Heart left ventricle (tissue), 13 donors: ENCODE results near the gene LCT.

ENCODE experiments used
- POLR2A ChIP-seq, 2 donors: fragments of 450-650 bp; IDR thresholded peaks; one replicate each; pipeline ENCODE4 v1.6.1; 2017; ENCODE audit warnings: antibody characterized with exemption in 2 of 2, mild to moderate bottlenecking in 2 of 2, moderate library complexity in 2 of 2
- TF ChIP-seq, protein P1 (sequence below), 12 donors: fragments of 200-600 bp; sonication (generic) in 4 of 12; IDR thresholded peaks; one replicate each; pipeline versions ENCODE4 v1.5.0 to v1.8.0; 2018 to 2022; ENCODE audit warnings: antibody characterized with exemption in 12 of 12, mild to moderate bottlenecking in 5 of 12
- donor health status: ischemic (EF 13 %, LVEDD 7.1; RV severe dilation, severe dysfunction).
- donor health status: DM: no; HTN: yes; CAD: no.
- donor health status: DM: no; HTN: no; CAD: no.
- donor health status: ischemic (EF 25% LVEDD 6.9; RV normal size, moderate dysfunction).
- donor health status: ischemic (EF 25% LVEDD 5.7; RV mildly dilated, moderate dysfunction).
- donor health status: ischemic (EF 35%, LVEDD 5.7; RV mildly dilated, moderate dysfunction).
- donor health status: nonischemic (EF 11% LVEDD 7.7; RV severe dilation, severe dysfunction).
- donor health status: DM: yes; HTN: yes; CAD: no.
- donor health status: PGD.
- donor health status: ischemic (EF 29% LVEDD 5.4; RV normal size, mild dysfunction).
- donor health status: nonischemic (EF 23%, LVEDD 6.1; RV moderate dilation, normal function).

DNA sequence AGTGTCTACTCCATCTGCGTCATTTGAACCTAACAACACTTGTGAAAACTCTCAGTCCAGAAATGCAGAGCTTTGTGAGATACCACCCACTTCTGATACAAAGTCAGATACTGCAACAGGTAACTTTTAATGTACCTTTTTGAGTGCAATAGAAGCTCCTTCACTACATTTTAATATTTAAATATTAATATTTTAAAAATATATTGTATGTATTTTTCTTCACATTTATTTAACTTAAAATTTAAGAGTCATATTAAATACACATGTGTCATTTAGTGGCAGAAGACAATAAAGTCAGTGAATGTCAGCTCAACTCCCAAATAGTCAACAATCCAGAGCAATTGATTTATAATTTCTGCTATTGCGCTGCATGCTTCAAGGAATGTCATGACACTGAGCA lies 81.4 kb downstream of the LCT start:
- TF ChIP-seq, protein P1, sequence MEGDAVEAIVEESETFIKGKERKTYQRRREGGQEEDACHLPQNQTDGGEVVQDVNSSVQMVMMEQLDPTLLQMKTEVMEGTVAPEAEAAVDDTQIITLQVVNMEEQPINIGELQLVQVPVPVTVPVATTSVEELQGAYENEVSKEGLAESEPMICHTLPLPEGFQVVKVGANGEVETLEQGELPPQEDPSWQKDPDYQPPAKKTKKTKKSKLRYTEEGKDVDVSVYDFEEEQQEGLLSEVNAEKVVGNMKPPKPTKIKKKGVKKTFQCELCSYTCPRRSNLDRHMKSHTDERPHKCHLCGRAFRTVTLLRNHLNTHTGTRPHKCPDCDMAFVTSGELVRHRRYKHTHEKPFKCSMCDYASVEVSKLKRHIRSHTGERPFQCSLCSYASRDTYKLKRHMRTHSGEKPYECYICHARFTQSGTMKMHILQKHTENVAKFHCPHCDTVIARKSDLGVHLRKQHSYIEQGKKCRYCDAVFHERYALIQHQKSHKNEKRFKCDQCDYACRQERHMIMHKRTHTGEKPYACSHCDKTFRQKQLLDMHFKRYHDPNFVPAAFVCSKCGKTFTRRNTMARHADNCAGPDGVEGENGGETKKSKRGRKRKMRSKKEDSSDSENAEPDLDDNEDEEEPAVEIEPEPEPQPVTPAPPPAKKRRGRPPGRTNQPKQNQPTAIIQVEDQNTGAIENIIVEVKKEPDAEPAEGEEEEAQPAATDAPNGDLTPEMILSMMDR (IDR thresholded peaks at IDR 0.05) = no peak
- TF ChIP-seq POLR2A (IDR thresholded peaks at IDR 0.05) = no peak
